ENCODE results near the gene SLC6A19.

SLC6A19 gene

GRCh38 chr5:1175015-1175414, 26.4 kb upstream of the SLC6A19 start:
- no peaks in the 10 kb centered on the region for H3K27me3 ChIP-seq (ENCODE audit: insufficient read depth, poor library complexity, severe bottlenecking)
- H3K4me3 ChIP-seq (ENCODE audit: severe bottlenecking): no peak overlapping the region
- no peaks in the 10 kb centered on the region for H3K4me1 ChIP-seq (ENCODE audit: insufficient read depth, poor library complexity, severe bottlenecking)
- no peaks in the 10 kb centered on the region for H3K36me3 ChIP-seq (ENCODE audit: low read depth)
- DNase-seq (ENCODE audit: low spot score) (peak; percentile 54), ATAC-seq (ENCODE audit: low read depth) (no peak)
- no peak for TF ChIP-seq CTCF (IDR thresholded peaks at IDR 0.05; ENCODE audit: poor library complexity, severe bottlenecking)
- H3K9me3 ChIP-seq (ENCODE audit: severe bottlenecking): no peaks in the 10 kb centered on the region
- no peak overlapping the region for H3K27ac ChIP-seq (ENCODE audit: poor library complexity, severe bottlenecking)

GRCh38 chr5:1175801-1176472, 25.5 kb upstream of the SLC6A19 start:
- Histone ChIP-seq H3K27me3 (ENCODE audit: insufficient read depth, poor library complexity, severe bottlenecking) (no peaks in the 10 kb centered on the region), H3K4me3 (ENCODE audit: severe bottlenecking) (no peak overlapping the region), H3K36me3 (ENCODE audit: low read depth) (no peaks in the 10 kb centered on the region), H3K9me3 (ENCODE audit: severe bottlenecking) (no peaks in the 10 kb centered on the region), H3K4me1 (ENCODE audit: insufficient read depth, poor library complexity, severe bottlenecking) (no peaks in the 10 kb centered on the region), H3K27ac (ENCODE audit: poor library complexity, severe bottlenecking) (no peak overlapping the region)
- TF ChIP-seq CTCF (IDR thresholded peaks at IDR 0.05; ENCODE audit: poor library complexity, severe bottlenecking): no peak
- DNase-seq (ENCODE audit: low spot score) (no peak), ATAC-seq (ENCODE audit: low read depth) (no peak)

- DNase-seq (ENCODE audit: low spot score): peak; percentile 69
- no peak for ATAC-seq (ENCODE audit: low read depth)
- no peaks in the 10 kb centered on the region for H3K36me3 ChIP-seq (ENCODE audit: low read depth)
- no peaks in the 10 kb centered on the region for H3K4me1 ChIP-seq (ENCODE audit: insufficient read depth, poor library complexity, severe bottlenecking)
- H3K27ac ChIP-seq (ENCODE audit: poor library complexity, severe bottlenecking): no peak overlapping the region
- H3K27me3 ChIP-seq (ENCODE audit: insufficient read depth, poor library complexity, severe bottlenecking): no peaks in the 10 kb centered on the region
- no peak overlapping the region for H3K4me3 ChIP-seq (ENCODE audit: severe bottlenecking)
- no peak for TF ChIP-seq CTCF (IDR thresholded peaks at IDR 0.05; ENCODE audit: poor library complexity, severe bottlenecking)
- no peaks in the 10 kb centered on the region for H3K9me3 ChIP-seq (ENCODE audit: severe bottlenecking)
Observed at GRCh38 chr5:1176473-1177391, 24.7 kb upstream of the SLC6A19 start.

GRCh38 chr5:1177826-1178528, 23.4 kb upstream of the SLC6A19 start:
- DNase-seq (ENCODE audit: low spot score): peak; percentile 62
- no peaks in the 10 kb centered on the region for H3K36me3 ChIP-seq (ENCODE audit: low read depth)
- no peaks in the 10 kb centered on the region for H3K27me3 ChIP-seq (ENCODE audit: insufficient read depth, poor library complexity, severe bottlenecking)
- no peak overlapping the region for H3K27ac ChIP-seq (ENCODE audit: poor library complexity, severe bottlenecking)
- H3K4me3 ChIP-seq (ENCODE audit: severe bottlenecking): no peak overlapping the region
- no peaks in the 10 kb centered on the region for H3K9me3 ChIP-seq (ENCODE audit: severe bottlenecking)
- no peaks in the 10 kb centered on the region for H3K4me1 ChIP-seq (ENCODE audit: insufficient read depth, poor library complexity, severe bottlenecking)
- ATAC-seq (ENCODE audit: low read depth): no peak
- no peak for TF ChIP-seq CTCF (IDR thresholded peaks at IDR 0.05; ENCODE audit: poor library complexity, severe bottlenecking)

Data from RWPE2 (cell line).